LNCAP (cell line): Measurements from ENCODE around the gene RICTOR.
A peak's percentile ranks its signal among the peaks of the same experiment; 100 is the strongest.

Source experiments
- TF ChIP-seq, protein P1 (sequence below): fragments of 450-650 bp; IDR thresholded peaks from 2 replicates; pipeline ENCODE4 v1.5.1; 2017; ENCODE audit warnings: mild to moderate bottlenecking

The RICTOR gene

DNA sequence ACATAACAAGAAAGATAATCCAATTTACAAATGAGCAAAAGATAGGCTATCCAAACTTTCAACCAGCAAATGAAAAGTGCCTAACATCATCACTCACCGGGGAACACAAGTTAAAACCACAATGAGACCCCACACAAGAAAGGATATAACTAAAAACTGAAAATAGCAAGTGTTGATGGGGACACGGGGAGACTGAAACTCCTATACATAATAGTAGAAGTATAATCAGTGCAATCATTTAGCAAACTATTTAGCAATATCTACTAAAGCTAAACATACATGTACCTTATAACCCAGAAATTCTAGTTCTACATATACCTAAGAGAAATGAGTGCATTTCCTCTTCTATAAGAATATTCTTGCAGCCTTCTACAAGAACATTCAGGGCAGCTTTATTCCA is 72.5 kb downstream of the RICTOR start:
- TF ChIP-seq, protein P1, sequence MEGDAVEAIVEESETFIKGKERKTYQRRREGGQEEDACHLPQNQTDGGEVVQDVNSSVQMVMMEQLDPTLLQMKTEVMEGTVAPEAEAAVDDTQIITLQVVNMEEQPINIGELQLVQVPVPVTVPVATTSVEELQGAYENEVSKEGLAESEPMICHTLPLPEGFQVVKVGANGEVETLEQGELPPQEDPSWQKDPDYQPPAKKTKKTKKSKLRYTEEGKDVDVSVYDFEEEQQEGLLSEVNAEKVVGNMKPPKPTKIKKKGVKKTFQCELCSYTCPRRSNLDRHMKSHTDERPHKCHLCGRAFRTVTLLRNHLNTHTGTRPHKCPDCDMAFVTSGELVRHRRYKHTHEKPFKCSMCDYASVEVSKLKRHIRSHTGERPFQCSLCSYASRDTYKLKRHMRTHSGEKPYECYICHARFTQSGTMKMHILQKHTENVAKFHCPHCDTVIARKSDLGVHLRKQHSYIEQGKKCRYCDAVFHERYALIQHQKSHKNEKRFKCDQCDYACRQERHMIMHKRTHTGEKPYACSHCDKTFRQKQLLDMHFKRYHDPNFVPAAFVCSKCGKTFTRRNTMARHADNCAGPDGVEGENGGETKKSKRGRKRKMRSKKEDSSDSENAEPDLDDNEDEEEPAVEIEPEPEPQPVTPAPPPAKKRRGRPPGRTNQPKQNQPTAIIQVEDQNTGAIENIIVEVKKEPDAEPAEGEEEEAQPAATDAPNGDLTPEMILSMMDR = no peak

DNA sequence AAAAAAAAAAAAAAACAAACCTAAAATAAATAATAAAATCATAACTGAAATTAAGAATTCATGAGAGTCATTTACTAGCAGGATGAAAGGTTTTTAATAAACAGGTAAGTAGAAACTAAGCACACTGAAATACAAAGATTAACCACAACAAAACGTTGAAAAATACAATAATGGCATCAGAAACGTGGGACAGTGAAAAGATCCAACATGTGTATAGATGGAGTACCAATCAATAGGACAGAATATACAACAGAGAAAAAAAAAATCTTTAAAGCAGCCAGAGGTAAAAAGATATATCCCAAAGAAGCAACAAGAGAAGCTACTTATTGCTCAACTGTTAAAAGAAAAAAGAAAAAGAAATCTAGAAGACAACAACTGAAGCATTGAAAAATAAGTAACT is 75.2 kb downstream of the RICTOR start:
- TF ChIP-seq, protein P1 = no peak

DNA sequence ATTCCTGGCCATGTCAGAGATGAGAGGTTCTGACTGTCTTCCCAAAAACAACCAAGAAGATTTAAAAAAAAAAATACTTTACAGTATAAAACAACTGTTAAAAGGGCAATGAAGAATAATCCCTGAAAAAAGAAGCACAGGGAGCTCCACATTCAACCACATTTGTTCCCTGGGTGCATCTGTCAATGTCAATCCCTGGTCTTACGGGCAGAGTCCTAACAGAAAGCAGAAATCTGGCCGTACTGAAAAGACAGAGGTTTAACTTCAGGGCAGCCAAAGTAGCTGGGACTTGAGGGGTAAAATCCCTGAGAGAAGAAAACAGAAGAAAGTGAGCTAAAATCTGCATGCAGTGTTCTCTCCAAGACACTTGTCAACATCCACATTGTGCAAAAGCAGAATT is 76.6 kb downstream of the RICTOR start:
- TF ChIP-seq, protein P1 = no peak

- TF ChIP-seq, protein P1 = no peak
These were observed 78.1 kb downstream of the RICTOR start for GRCh38 chr5:38996123-38996522.

GRCh38 chr5:38994324-38994927 is 79.8 kb downstream of the RICTOR start:
- TF ChIP-seq, protein P1 = peak; percentile 57; the same call in 1 of the 2 replicates

DNA sequence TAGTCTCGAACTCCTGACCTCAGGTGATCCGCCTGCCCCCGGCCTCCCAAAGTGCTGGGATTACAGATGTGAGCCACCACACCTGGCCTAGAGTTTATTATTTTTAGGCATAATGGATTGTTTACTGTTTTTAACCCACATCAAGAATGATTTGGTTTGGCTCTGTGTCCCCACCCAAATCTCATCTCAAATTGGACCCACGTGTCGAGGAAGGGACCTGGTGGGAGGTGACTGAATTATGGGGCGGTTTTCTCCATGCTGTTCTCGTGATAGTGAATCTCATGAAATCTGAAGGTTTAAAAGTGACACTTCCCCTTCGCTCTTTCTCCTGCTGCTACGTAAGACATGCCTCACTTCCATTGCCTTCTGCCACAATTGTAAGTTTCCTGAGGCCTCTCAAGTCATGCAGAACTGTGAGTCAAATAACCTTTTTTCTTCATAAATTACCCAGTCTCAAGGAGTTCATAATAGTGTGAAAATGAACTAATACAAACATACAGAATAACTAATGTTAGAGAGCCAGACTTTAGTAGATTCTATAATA is 88.2 kb downstream of the RICTOR start:
- TF ChIP-seq, protein P1 = no peak

DNA sequence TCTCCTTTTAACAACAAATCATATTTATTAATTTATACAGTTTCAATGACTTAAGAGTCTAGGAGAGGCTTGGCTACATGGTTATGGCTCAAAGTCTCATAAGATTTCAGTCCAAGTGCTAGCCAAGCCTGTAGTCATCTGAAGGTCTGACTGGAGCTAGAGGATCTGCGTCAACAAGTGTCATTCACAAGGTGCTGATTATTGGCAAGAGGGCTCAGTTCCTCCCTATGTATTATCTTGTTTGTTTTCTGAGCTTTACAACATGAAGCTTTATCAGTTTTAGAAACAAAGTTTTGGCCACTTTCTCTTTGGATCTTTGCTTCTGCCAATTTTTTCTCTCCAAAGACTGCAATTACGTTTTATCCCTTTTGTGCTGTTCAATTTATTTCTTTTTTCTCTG is 94.7 kb downstream of the RICTOR start:
- TF ChIP-seq, protein P1 = no peak

- TF ChIP-seq, protein P1 = no peak
These were observed 96.2 kb downstream of the RICTOR start for GRCh38 chr5:38978036-38978435.
